Stimulated activated CD4-positive, alpha-beta T cell treated with anti-CD3 and anti-CD28 coated beads, Interleukin-1b, Interleukin-23, amount 100 ng/mL, for 1 hour (primary cell): ENCODE measurements around the gene GFRA1.
"Not testable (repeated sequence)": the region's sequence is repeated elsewhere in the genome, so short reads cannot be mapped to it uniquely, and the experiment has no call there.

Experiments used
- DNase-seq, 2 donors: peaks; one replicate each; pipeline ENCODE4 v3.0.0-alpha.2; 2020; ENCODE audit warnings: low read depth in 2 of 2

The GFRA1 gene

DNA sequence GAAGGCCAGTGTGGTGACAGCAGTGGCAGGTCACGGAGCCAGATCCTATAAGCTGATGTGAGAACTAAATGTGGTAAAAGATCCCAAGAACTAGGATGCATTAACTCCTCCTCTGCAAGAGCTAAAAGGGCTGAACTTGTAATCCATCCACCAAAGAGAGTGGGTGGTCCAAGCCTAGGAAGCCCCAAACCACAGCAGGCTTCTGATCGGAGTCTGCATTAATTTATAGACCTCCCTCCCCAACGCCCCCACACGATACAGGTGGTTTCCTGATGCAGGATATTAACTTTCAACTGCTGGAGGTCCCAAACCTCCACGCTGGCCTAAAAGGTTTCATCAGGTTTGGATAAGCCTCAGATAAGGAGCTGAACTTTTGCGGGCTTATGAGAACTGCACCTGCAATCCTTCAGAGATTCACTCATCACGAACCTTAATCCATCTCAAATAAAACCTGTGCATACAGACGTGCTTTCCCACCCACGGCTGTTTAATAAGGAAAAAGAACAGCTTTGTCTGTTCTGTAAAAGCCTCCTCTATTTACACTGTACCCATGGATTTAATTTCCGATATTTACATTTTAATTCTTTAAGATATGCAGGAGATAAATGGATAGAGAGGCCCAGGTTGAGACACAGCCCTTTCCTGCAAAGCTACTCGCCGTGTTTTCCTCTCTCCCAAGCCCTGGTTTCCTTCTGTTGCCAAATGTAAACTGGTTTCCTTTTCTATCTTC is 74.9 kb downstream of the GFRA1 start:
- no peak for DNase-seq

DNA sequence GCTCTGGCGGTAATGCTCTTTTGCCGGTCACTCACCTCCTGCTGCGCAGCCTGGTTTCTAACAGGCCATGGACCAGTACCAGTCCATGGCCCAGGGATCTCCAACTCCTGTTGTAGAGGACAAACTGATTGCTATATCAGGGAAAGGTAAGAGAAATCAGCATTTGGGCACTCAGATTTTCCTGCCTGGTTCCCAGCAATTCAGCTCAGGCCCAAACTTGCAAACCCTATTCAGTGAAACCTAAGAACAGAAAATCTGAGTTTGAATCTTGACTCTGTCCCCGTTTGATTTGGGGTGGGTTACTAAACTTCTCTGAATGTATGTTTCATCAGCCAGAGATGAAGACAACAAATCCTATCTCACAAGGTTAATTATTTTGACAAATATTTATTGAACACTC is 77.4 kb downstream of the GFRA1 start:
- no peak for DNase-seq

DNA sequence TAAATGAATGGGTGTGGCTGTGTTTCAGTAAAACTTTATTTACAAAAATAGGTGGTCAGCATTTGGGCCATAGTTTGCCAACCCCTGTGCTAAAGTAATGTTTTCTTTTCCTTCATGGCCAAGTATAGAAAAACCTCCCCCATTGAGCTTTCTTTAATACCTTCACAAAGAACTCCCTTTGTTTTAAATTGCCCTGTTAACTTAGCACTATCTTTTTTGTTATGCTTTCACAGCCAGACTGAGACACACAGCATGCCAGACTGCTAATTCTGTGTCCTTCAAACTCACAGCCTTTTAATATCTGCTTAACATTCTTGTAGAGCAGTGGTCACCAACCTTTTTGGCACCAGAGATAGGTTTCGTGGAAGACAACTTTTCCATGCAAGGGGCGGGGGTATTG is 78.0 kb downstream of the GFRA1 start:
- no peak for DNase-seq

DNA sequence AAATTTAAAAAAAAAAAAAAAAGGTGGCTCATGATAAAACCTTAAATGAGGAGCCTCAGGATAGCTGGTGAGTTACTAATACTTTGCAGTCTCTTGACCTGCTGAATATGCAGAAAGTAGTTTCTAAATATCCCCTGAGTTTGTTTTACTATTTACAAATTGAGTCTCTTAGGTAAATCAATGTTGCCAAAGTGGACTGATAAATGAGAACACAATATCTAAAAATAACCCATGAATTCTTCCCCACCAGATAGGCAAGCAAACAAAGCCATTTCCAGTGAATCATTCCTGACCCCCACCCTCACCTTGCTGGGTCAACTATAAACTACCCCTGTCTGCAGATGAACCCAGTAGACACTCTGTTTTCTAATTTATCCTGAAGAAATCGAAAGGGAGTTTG is 78.9 kb downstream of the GFRA1 start:
- no peak for DNase-seq

DNA sequence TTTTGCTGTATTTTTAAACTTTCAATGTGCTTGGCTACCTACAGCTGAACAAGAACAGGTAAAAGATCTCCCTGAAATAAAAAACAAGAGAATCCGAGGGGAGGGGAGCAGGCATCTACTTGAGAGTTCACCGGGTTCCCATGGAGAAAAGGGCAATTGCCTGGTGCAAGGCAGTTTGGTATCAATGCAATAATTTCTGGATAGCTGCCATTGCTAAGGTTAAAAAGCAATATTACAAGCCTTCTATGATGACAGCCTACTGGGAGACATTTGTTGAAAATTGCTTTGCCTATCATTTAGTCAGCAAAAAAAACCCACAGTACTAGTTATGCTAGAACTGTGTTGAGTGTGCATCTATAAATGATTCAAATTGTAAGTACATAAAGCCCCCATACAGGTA is 82.1 kb downstream of the GFRA1 start:
- DNase-seq = no peak

DNA sequence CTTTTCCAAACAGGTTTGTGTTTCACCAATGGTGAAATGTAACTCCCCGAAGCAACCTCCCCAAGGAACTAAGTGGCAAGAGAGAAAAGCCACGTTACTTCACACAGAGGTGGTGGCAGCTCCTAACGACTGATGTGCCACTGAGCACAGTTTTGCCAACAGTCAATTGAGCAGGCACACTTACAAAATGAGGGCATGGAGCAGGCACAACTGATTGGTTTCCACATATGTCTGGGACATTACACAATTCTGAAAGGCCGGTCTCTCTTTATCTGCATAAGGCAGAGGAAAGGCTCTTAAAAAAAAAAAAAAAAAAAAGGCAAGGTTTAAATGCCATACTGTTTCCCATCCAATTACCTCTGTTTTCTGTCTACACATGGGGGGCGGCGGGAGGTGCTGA is 86.7 kb downstream of the GFRA1 start:
- no peak for DNase-seq

DNA sequence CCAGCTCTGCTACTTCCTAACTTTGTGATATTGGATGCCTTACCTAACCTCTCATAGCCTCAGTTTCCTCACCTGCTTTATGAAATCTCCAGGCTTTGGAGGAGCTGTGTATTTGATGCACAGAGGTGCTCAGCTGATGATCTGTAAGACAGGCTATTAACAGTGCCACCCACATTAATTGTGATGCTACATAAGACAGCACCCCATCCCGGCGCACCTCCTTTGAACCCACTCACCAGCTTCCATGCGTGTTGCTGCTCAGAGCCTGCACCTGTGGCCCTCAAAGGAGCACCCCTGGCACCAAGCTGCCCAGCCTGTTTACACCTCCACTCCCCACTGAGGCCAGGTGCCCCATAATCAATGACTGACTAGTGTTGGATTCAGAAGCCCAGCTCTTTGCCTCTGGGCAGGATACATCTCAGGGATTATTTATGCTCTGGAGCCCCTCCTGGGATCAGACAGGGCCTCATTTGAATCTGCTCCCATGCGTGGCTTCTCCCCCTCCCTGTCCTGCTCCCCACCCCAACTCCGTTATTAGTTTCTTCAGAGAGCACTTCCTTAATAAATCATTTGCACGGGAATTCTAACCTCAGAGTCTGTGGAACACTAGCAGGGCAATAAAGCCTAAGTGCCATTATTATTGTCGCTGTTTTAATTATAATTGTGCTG is 87.7 kb downstream of the GFRA1 start:
- no peak for DNase-seq

DNA sequence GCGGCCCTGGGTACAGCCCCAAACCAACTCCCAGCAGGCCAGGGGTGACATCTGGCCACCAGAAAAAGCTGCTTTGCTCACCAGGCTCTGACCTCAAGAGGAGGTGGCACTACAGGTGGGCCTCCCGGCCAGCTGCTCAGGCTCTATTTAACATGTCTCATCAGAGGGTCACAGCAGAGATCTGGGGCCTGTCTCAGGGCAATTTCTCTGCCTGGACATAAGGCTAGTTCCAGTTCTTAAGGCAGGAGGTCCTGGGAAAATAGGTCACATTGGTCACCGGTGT is 88.6 kb downstream of the GFRA1 start:
- DNase-seq = no peak

DNA sequence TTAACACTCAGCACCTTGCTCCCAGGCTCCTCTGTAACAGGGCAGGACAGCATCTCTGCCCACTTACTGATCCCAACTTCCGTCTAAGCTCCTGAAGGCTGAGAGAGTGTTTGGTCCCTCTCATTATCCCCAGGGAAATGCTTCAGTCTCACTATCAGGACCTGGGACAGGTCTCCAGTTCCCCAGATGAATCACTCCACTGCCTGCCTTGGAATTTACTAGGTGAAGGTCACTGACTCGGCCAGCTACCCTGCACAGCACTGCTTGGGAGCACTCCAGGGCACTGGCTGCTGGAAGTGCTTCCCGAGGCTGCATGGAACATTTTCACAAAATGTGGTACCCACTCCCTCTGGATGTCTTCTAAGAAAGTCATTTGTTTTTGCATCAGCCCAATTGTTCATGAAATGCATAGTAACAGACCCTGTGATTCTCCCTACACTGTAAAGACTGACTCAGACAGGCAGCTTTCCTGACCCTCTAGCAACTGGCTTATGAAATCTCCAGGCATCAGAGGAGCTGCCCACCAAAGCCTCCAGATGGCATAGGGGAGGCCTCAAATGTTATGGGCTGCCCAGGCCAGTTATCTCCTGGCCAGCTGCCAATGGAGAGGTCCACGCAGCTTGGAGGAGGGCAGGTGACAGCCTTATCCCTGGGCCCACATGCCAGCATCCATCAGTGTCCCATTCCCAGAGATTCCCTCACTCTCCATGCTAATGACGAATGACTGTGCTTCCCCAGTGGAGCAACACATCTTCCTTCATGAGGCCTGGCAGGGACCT is 89.1 kb downstream of the GFRA1 start:
- no peak for DNase-seq

DNA sequence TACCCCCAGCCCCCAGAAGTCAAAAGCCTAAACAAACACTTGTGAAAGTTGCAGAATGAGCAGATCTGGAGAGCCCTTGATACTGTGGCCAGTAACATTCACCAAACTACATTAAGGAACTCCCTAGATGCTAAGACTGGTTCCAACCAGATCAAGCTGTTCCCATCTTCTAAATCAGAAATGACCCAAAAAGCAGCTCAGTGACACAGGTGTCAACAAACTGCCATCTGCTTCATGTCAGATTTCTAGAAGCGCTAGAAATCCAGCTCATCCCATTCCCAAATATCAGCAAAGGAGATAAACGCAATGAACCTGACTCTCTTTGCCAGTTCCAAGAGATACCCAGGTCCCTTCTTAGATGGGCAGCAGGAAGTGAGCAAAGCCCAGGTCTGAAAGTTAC is 90.6 kb downstream of the GFRA1 start:
- DNase-seq = no peak

DNA sequence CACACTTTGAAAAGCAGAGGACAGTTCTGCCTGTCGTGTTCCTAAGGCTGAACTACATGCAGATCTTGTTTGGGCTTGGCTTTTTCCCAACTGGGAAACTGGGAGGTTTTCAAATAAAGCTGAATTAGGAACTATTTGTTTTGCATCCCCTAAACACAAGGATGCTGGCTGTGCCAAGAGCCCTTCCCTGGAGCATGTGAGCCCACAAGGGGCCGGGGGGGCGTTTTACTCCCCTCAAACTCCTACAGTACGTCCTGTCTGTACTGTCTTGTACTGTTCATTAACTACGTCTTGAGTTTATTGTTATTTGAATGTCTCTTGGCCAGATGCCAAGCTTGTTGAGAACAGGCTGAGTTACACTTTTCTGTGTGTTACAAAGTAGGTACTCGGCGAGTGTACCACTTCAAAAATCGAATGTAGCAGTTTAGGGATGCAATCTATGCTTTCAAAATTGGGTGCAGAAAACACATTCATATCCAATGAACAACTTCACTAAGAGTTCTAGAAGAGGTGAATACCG is 94.9 kb downstream of the GFRA1 start:
- DNase-seq = no peak

DNA sequence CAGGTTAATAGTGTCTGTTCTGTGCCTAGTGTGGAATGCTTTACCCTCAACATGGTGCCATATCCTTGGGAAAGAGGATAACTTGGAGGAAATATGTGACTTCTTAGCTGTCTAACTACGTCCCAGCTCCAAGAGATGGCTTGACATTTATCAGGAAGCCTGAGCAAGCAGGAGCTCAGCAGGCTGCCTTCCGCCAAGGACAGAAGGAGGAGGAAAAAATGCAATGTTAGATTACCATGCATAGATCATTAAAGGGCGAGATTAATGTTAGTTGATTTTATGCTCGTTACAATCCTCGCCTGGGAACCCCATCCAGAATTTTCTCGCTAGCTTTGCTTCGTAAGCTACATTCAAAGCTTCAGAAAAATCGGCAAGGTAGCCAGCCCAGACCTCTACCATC is 97.8 kb downstream of the GFRA1 start:
- no peak for DNase-seq

DNA sequence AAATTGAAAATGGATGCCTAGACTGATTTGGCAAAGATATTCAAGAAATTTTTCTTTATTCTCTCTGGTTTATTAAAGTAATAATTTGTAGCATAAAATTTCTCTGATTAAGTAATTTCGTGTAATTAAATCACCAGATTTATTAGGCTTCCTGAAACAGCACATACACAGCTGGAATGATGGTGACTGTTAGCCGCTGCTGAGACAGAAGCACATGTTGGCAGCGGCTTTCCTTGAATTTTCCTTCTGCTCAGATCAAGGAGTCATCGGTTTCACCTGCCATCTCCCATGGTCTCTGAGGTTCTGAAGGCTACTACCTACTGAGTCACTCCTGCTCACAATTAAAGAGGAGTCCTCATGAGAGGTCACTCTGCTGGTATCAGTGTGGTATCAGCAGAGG is 101.5 kb downstream of the GFRA1 start:
- DNase-seq = no peak

DNA sequence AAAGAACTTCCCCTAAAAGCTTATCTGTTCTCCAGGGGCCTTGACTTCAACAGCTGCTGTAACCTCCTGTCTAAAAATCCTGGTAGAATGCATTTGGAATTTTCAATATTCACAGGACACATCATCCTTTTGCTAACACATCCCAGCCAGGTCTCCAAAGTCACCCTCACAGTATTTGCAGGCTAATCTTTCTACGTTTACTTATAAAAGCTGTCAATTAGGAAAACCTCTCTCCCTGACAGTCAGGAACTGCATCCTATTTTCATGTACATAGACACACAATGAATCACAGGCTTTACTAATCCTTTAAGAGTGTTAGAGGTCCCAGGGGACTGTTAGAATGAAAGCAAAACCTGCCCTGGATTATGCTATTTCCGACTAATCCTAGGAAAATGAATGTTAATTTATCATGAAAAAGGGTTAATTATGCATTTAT is 102.2 kb downstream of the GFRA1 start:
- DNase-seq = no peak

DNA sequence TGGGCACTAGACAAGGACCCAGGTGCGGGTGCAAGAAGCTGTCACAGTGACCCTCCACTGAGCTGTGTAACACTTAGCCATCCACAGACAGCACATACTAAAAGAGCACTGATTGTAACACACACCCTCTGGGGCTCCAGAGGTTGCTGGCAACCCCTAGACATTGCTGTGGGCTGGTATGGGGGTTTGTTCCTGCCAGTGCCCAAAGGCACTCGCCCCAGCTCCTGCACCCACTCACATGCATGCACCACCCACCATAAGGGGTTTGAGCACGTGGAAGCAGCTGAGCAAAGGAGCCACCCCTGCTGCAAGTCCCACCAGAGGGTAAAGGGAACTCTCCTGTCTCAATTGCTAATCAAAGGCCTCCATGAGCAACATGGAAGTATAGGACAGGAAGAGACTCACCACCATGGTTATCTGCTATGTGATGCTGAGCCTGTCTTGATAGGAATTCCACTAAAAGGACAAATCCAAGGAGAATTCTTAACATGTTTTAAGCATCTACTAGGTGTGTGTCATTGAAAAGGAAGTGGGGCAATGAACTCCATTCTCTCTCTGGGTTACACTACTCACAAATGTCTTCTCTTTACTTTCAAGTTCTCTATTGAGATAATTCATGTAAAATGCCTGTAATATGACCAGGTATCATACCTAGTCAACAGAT is 103.1 kb downstream of the GFRA1 start:
- DNase-seq = no peak

DNA sequence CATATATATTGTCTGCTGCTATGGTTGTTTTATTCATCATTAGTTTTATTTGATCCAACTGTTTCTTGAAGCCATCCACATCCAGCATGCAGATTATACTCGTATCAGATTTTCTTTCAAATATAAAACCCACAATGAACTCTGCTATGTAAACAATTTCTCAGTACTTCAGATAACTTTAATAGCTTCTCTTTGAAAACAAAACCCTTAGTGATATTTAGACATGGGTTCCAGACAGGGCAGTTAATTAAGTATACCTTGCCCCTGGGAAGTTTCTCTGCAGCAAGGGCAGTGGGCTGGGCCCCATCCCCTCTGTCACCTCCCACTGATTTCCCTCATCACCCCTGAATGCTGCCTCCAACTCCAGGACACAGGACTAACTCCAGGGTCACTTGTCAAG is 104.3 kb downstream of the GFRA1 start:
- DNase-seq = no peak

DNA sequence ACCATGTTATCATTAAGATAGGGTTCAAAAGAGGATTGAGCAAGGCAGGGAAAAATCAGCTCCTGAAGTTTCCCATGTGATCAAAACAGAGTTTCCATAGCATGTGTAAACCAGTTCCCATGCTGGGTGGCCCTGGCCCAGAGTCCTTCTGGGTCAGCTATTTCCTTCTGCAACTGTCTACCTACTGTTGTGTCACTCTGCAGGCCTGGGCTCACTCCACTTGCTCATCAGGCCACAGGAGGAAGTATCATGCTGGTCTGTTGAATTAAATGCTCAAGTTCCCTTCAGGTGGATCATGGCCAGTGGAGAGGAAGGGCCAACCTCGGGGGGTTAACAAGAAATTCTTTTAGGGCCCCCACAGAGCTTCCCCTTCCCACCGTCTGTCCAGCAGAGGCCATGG is 104.7 kb downstream of the GFRA1 start:
- DNase-seq = no peak

DNA sequence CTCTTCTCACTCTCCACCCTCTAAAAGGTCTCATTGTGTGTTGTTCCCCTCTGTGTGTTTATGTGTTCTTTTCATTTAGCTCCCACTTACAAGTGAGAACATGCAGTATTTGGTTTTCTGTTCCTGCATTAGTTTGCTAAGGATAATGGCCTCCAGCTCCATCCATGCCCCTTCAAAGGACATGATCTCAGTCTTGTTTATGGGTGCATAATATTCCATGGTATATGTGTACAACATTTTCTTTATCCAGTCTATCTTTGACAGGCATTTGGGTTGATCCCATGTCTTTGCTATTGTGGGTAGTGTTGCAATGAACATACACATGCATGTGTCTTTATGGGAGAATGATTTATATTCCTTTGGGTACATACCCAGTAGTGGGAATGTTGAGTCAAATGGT is 107.1 kb downstream of the GFRA1 start:
- not testable (repeated sequence) for DNase-seq

DNA sequence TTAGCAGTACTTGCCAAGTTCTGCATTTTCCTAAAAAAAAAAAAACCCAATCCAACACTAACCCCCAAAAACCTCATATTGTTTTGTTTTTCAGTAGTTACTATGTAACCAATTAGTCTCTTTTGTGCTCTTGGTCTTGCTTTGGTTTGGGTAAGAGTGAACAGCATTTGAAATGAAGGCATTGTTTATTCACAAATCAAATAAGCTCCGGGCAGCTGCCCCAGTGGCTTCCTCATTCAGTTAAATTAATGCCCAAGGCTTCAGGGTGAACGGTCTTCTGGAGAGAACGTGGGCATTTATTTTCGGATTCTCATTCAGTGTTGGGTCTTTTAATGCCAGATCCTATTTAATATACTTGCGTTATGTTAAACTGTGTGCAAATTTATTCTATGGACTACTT is 108.7 kb downstream of the GFRA1 start:
- no peak for DNase-seq

DNA sequence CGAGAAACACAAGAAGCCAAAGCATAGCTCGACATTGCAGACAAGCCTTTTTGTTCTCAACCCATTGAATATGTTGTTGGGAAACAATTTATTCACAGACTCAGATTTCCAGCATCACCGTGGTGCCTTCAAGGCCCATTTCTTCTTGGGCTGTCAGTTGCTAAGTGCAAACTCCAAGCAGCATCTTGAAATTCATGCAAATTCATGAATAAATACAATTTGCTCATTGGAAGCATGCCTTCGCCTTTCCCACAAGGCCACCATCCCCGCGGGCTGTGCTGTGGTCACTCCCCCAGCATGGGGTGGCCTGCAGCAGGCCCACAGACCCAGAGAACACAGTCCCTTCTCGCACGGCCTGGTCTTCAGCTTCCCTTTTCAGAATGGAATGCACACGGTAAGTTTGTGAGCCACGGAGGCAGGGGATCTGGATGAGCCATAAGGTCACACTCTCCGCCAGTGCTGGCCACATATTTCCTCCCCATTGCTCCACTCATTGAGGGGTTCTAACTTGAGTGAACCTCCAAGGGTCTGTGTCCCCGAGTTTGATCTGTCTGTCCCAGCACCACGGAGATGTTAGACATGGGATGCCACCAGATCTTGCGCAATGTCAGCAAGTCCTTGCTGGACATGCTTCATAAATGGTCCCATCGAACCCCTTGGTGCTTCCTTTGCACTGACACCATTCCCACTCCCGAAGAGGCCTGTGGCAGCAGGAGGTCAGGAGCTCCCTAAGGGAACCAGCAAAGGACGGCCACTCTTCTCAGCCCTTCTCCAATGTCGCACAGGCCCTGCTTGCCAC is 109.5 kb downstream of the GFRA1 start:
- DNase-seq = no peak

DNA sequence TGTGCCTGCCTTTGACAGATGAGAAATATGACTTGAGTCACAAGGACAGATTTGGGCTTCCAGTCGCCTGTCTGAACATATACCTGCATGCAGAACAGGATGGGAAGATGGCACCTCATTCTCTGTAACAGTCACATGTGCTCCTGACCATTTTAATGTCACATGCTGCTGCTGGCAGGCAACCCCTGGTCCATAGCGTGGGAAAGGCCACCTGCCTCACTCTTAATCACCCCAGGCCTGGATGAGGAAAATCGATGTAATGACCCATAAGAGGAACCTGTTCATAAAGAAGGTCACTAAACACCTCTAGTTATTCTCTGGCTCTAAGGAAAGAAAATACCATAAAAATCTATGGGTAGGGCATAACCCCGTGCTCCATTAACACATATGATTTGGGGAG is 110.2 kb downstream of the GFRA1 start:
- no peak for DNase-seq

DNA sequence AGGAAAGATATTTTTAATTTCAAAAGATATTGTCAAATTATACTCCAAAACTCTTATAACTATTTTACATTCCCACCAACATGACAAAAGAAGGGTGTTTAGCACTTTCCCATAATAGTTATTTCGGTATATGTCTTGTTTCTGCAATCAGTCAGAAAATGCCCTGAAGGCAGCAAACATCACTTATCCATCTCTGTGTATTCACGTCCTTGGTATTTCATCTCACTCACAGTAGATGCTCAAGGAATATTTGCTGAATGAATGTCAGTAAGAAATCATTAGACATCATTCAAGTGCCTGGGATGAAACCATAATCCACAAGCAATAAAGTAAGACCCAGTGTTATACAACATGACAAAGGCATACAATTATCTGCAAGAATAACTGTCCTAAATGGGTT is 112.7 kb downstream of the GFRA1 start:
- DNase-seq = no peak
